A673 (cell line): ENCODE results near the gene BICD1.

Experiments
- CTCF ChIP-seq: fragments of 300-800, 200-600 bp; sonication (generic); conservative IDR thresholded peaks from 2 replicates; pipeline ENCODE4 v1.5.1; 2017; ENCODE audit warnings: low read depth, mild to moderate bottlenecking, antibody characterized with exemption, low read length, moderate library complexity, mixed read lengths
- EZH2 ChIP-seq: fragments of 200-600 bp; sonication (generic); IDR thresholded peaks from 2 replicates; pipeline ENCODE4 v1.6.1; 2017; ENCODE audit warnings: borderline replicate concordance, low read depth, mild to moderate bottlenecking, mixed read lengths, antibody characterized with exemption, low read length; ENCODE audit not compliant: poor library complexity, severe bottlenecking

GRCh38 chr12:32431025-32431424 lies 324.4 kb downstream of the BICD1 start:
- TF ChIP-seq CTCF (no peak), EZH2 (no peak)
